ENCODE results near the gene BLTP2.
"Not testable (repeated sequence)": the region's sequence is repeated elsewhere in the genome, so short reads cannot be mapped to it uniquely, and the experiment has no call there.

Gene BLTP2

DNA sequence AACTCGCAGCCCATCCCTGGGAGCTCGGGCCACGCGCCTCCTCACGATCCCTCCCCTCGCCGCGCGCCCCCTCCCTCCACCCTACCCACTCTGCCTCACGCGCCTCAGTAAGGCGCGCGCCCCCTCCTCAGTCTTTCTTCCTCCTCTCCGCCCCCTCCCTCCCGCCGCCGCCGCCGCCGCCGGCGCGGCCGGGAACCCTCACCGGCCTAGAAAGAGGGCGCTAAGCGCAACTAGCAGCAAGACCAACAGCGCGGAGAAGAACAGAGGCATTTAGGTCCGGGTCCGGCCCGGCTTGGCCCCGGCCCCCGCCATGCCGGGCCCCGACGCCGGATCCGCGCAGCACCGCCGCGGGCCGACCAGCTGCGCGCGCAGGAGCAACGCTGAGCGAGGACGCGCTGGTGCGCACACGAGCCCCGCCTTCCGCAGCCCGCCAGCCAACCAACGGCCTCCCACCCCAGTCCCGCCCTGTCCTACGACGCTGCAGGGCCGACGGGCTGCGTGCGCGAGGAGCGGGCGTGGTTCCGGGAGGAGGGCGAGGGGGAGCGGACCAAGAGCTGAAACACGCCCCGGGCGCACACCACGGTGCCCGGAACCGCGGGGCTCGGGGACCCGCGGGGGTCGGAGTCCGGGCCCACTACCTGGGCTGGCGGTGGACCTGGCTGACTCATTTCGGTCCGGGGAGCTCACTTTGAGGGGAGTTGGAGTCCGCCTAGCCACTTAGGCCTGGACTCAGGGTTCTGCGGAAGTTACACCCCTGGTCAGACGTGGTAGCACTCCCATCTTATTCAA, at the start of gene BLTP2:
Gene BLTP2, minus strand, starts transcription at position 372 of the 789 bp plus-strand sequence. Its CDS starts 102 bp downstream, at position 270.
- peak; percentile 98 for DNase-seq (ENCODE audit: low spot score)

DNA sequence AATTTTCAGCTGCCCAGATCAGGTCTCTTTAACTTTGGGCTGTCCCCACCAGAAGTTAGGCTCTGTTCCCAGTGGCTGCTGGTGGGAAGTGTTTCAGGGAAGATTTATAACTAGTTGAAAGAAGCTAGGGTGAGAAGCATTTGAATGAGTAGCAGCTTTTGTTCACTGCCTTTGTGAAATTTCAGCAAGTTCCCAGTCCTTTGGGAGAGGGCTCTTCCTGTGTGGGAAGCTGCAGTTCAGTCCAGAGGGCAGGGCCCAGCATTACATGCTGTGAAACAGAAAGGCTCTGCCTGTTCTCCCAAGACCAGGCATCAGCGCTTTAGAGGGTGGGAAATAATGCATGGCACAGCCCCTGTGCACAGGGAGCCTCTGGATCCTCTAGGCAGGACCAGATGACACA, 48.9 kb upstream of the BLTP2 start:
- no peak for DNase-seq (ENCODE audit: low spot score)

DNA sequence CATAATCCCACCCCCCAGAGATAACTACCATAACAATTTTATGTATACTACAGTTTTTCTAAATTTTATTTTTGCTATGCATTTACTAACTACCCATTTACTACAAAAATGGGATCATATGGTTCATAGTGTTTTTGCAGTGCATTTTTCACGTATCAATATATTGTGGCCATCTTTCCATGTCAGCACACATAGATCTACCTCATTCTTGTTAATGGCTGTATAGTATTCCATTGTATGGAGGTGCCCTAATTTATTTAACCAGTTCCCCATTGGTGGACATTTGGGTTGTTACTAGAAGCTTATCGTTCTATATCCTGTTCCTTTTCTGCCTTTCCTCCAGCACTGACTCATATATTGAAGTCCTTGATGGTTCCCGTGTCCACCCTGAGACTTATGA, 44.1 kb upstream of the BLTP2 start:
- no peak for DNase-seq (ENCODE audit: low spot score)

DNA sequence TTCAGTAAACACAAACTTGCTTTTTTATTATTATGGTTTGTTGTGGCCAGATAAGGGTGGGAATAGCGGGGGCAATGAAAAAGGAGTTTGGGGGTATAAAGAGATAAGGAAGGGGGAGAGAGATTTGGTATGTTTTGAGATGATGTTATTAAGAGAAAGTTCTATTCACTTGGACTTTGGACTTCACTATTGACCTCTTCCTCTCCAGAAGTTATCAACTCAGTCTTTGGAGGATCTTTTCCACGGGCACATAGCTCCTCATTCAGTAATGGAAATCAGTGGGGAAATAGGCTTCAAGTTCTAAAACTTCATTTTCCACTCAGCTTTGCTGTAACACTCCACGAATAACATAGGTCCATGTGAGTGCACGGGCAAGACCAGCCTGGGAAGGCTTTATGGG, 43.5 kb upstream of the BLTP2 start:
- no peak for DNase-seq (ENCODE audit: low spot score)

DNA sequence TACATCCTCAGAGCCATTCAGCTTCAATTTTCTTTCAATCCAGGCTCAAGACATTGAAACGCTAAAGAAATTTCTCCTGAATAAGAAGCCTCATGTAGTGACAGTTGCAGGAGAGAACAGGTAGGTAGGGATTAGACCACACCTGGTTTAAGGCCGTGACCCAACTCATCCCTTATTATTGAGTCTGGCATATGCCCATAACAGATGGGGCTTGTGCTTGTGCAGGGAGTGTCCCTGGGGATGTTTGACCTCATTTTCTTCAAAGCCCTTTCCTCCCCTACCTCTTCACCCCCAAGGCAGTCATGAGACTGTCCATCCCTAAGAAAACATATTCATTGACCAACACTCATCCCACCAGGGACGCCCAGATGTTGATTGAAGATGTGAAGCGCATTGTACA, 41.3 kb upstream of the BLTP2 start:
- no peak for DNase-seq (ENCODE audit: low spot score)

DNA sequence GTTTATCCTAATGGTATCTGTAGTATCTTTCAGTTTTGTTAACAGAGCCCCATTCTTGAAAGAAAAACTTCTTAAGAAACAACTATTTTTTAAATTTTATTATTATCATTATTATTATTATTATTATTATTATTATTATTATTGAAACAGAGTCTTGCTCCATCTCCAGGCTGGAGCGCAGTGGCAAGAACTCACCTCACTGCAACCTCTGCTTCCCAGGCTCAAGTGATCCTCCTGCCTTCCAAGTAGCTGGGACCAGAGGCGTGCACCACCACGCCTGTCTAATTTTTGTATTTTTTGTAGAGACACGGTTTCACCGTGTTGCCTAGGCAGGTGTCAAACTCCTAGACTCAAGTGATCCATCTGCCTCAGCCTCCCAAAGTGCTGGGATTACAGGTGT, 40.4 kb upstream of the BLTP2 start:
- no peak for DNase-seq (ENCODE audit: low spot score)

DNA sequence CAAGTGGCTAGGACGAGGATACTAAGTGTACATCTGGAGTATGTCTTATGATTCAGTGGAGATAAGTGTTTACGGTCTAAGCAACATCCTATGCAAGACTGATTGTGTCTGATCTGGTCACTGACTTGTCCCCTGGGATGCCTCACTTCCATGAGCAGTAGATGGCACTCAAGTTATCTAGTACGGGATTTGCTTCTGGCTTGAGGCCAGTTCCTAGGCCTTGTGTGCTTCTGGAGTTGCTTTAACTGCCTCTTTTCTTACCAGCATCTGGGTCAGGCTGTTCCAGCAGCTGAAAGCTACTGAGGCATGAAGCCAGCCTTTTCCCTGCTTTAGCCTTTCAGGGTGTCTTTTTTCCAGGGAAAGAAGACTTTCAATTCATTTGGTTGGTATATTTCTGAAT, 40.0 kb upstream of the BLTP2 start:
- DNase-seq (ENCODE audit: low spot score) = peak; percentile 93

DNA sequence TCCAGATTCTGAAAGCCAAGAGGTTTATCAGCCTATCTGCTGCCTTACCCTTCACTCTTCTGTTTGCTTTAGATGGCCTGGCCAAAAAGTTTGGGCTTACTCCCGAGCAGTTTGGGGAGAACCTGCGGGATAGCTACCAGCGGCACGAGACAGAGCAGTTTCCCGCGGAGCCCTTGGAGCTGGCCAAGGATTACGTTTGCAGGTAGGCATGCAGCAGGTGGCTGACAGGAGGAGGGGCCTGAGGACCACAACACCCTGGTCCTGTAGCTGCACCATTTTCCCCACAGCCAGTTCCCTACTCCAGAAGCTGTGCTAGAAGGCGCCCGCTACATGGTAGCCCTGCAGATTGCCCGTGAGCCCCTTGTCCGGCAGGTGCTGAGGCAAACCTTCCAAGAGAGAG, 37.7 kb upstream of the BLTP2 start:
- DNase-seq (ENCODE audit: low spot score) = no peak

DNA sequence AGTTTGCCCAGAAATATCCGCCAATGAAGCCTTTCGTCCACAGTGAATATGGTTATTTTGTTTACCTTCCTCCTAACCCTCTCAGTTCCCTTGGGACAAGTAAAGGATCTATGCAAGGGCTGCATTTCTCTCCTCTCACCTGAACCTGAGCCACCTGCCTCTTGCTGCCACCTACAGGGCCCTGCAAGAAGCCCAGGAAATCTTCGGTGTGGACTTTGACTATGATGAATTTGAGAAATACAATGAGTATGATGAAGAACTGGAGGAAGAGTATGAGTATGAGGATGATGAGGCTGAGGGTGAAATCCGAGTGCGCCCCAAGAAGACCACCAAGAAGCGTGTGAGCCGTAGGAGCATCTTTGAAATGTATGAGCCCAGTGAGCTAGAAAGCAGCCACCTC, 31.0 kb upstream of the BLTP2 start:
- no peak for DNase-seq (ENCODE audit: low spot score)

DNA sequence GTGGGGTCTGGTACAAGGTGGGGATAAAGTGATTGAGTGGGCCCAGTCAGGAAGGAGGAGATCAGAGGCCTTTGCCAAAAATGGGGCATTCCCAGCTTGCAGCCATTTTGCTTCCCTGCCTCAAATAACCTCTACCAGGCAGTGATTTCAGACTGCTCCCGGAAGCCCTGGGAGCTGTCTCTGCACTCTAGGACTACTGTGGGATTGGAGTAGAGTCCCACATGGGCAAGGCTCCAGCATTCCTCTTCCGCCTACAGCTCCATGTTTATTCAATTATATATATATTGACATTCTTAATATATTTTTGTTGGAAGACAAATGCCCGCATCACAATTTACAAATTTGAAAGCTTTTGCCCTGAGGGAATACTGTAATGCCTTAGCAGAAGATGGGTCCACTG, 30.5 kb upstream of the BLTP2 start:
- no peak for DNase-seq (ENCODE audit: low spot score)

DNA sequence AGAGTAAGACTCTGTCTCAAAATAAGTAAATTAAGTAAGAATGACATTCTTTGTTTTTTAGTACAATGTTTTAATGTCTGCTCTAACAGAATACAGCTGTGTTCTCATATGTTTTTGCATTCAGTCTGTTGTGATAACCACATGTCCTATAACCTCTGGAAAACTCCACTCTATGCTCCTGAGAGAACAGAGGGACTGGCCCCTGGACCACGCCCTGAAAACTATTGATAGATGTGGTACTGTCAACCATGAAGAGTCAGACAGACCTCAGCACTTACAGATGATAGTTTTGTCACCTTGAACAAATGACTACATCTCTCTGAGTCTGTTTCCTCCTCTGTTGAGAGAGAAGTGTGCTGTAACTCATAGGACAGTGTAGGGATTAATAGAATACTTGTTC, 25.0 kb upstream of the BLTP2 start:
- no peak for DNase-seq (ENCODE audit: low spot score)

DNA sequence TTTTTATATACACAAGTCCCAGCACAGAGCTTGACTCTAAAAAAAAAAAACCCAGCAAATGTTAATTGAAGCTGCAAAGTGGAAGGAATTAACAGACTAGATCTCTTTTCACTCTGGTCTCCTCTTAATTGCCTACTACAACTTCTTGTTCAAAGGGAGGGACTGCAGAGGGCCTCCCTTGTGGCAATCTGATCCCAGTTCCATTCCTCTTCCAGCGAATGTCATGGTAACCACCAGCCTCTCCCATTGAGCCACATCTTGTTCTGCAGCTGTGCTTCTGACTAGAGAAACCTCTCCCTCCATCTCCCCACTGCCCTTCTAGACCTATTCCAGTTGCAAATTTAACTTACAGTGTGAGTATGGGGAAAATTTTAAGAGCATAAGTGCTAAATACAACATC, 22.9 kb upstream of the BLTP2 start:
- DNase-seq (ENCODE audit: low spot score) = peak; percentile 35

DNA sequence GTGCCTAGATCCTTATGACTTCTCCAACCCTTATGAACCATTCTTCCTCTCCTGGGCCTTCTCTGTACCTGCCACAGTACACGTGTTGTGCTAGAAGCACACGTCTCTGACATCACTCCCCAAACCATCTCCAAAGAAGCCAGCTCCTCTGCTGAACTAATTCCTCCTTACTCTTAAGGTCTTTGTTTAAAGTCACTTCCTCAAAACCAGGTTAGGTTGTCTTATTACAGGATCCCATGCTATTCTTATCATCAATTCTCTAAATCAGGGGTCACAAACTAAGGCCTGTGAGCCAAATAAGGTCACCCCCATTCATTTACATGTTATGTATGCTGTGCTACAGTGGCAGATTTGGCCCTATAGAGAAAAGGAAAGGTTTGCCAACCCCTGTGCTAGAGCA, 21.0 kb upstream of the BLTP2 start:
- DNase-seq (ENCODE audit: low spot score) = no peak

DNA sequence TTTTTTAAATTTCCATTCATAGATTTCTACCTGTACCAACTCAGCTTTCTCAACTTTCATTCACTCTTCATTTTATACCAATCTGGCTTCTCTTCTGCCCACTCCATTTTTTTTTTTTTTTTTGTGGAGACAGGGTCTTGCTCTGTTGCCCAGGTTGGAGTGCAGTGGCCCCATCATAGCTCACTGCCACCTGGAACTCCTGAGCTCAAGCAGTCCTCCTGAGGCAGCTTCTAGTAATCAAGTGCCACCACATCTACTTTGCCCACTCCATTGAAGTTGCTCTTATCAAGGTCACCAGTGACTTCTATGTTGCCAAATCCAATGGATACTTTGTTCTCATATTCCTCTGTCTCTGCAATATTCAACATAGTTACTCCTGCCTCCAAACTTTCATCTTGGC, 18.8 kb upstream of the BLTP2 start:
- DNase-seq (ENCODE audit: low spot score) = no peak

DNA sequence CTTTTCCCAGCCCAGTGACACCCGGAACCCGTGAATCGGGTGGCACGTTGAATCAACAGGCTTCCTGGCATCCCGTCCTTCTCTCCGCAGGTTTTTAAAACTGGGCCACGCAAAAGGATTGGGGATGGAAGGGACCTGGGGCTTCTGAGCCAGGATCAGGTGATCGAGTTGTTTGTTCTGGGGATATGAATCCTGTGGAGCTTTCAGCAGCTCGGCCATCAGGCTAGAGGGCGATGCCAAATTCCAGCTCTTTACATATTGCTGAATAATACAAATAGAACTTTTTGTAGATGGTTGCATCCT, 17.5 kb upstream of the BLTP2 start:
- no peak for DNase-seq (ENCODE audit: low spot score)

DNA sequence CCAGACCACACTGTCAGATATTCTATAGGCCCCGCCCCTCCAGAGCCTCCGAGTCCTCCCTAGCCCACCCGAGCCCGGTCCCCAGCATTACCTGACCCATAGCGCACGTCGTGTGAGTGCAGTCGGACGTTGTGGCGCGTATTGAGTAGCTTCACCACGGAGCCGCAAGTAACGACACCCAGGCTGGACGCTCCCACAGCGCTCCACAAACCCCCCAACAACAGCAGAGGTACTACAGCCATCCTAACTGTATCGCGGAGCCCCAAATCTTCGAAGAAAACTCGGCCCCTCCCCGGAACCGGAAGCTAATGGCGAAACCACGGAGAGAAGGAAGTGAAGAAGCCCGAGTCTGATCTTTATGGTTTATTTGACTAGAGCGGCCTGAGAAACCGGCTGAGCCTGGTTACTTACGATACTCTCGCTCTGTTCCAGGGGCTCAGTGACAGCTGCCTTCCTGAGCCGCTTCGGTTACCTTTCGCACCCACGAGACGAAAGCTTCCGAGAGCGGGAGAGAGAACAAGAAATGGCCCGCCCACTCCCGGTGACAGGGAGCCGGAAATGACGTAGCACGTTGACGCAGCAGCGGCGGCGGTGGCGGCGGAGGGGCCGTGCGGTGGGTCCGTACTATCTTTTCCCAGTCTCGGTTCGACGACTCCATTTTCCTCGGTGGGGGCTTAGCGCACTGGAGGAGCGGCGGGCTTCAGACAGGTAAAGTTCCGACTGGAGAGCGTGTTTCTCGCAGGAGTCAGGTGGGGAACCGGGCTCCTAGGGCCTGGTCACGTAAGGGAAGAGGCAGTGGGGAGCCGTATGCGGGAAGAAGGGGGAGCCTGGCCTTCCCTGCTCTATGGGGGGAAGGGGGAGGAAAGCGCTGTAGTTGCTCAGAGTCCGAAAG, 16.9 kb upstream of the BLTP2 start, which contains the start of the genes SDF2 and SUPT6H:
Gene SDF2, minus strand, starts transcription at position 272 of the 892 bp plus-strand sequence. Its CDS starts 30 bp downstream, at position 242.
Gene SUPT6H, plus strand, starts transcription at position 571 of the 892 bp plus-strand sequence. CDS start 11,197 bp downstream, outside the sequence.
- peak; percentile 95 for DNase-seq (ENCODE audit: low spot score)

DNA sequence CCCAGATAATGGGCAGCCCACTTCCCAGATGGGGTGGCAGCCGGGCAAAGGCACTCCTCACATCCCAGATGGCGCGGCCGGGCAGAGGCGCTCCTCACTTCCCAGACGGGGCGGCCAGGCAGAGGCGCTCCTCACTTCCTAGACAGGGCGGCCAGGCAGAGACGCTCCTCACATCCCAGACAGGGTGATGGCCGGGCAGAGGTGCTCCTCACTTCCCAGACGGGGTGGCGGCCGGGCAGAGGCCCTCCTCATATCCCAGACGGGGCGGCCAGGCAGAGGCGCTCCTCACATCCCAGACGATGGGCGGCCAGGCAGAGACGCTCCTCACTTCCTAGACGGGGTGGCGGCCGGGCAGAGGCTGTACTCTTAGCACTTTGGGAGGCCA, 14.5 kb upstream of the BLTP2 start:
- not testable (repeated sequence) for DNase-seq (ENCODE audit: low spot score)

DNA sequence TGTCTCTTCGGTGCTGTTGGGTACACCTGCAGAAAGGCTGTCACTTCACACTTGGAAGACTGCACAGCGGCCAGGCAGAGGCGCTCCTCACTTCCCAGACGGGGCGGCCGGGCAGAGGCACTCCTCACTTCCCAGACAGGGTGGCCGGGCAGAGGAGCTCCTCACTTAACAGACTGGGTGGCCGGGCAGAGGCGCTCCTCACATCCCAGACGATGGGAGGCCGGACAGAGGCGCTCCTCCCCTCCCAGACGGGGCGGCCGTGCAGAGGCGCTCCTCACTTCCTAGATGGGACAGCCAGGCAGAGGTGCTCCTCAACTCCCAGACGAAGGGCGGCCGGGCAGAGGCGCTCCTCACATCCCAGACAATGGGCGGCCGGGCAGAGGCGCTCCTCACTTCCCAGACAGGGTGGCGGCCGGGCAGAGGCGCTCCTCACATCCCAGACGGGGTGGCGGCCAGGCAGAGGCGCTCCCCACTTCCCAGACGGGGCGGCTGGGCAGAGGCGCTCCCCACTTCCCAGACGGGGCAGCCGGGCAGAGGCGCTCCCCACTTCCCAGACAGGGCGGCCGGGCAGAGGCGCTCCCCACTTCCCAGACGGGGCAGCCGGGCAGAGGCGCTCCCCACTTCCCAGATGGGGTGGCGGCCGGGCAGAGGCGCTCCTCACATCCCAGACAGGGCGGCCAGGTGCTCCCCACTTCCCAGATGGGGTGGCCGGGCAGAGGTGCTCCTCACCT, 14.0 kb upstream of the BLTP2 start:
- not testable (repeated sequence) for DNase-seq (ENCODE audit: low spot score)

DNA sequence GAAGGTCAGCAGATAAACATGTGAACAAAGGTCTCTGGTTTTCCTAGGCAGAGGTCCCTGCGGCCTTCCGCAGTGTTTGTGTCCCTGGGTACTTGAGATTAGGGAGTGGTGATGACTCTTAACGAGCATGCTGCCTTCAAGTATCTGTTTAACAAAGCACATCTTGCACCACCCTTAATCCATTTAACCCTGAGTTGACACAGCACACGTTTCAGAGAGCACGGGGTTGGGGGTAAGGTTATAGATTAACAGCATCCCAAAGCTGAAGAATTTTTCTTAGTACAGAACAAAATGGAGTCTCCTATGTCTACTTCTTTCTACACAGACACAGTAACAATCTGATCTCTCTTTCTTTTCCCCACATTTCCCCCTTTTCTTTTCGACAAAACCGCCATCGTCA, 13.4 kb upstream of the BLTP2 start:
- not testable (repeated sequence) for DNase-seq (ENCODE audit: low spot score)

DNA sequence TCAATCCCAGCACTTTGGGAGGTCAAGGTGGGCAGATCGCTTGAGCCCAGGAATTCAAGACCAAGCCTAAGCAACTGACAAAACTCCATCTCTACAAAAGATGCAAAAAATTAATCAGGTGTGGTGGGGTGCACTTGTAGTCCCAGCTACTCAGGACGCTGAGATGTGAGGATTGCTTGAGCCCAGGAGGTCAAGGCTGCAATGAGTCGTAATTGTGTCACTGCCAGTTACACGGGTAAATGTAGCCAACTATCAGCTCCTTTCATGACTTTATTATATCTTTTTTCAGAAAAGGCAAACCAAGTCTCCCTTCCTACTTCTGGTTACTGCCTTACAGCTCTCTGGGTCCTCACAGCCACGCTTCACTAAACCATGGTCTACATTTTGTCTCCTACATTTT, 12.8 kb upstream of the BLTP2 start:
- no peak for DNase-seq (ENCODE audit: low spot score)

DNA sequence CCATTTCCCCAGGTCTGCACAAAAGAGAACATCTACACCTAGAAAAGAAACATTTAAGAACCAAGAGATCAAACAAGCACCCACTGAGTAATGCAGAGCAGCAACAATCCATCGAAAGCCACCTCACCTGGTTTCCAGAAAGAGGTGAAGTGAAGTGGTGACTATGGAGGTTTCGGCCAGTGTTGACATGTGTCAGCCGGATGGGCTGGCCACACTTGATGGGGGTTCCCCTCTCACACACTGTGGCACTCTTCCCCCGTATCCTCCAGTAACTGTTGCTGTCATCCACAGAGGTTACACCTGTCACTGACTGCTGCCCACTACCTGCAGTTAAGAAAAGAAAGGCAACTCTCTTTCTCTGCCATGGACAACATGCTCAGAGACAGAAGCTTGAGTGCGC, 10.2 kb upstream of the BLTP2 start:
- DNase-seq (ENCODE audit: low spot score) = no peak

DNA sequence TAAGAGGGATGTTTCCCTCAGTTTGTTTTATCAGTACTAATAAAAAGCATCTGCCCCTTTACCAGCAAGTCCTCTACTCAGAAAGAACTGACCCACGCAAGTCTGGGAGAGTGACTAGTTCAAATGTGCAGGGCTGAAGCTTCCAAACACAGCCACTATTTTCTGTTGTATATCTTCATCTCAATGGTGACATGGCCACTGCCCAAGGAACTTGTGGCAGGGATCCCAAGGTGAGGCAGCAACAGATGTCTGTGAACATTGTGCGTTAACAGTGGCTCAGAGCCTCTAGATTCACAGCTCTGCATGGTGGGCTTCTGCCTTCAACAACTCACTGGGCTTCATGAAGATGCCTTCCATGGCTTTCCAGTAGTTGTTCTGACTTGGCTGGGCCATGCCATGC, 3.7 kb upstream of the BLTP2 start:
- DNase-seq (ENCODE audit: low spot score) = no peak
